K562 (cell line): Measurements from ENCODE around the gene ROR2. TPM values are rescaled to one million over a fixed set of nuclear protein-coding genes. Genes with fewer than 3 reads are reported as not detected.

ENCODE experiments used
- ATF1 ChIP-seq, 2 experiments: fragments of 450-650 bp in 1 of 2; IDR thresholded peaks; 2 replicates each; pipeline ENCODE4 v1.6.1; 2016; ENCODE audit warnings: missing compliant biosample characterization in 1 of 2, missing genetic modification characterization in 1 of 2
- BRCA1 ChIP-seq, 2 experiments: fragments of 450-650 bp in 1 of 2; sonication (generic) in 1 of 2; formaldehyde crosslinking in 1 of 2; IDR thresholded peaks; 2 replicates each; pipeline versions ENCODE4 v1.5.0 to v1.6.1; 2017 to 2020; ENCODE audit warnings: mild to moderate bottlenecking in 1 of 2, missing genetic modification reagents in 1 of 2
- CREM ChIP-seq: IDR thresholded peaks from 2 replicates; pipeline ENCODE4 v1.6.1; 2014; ENCODE audit warnings: antibody characterized with exemption, low read depth
- DACH1 ChIP-seq: fragments of 450-650 bp; IDR thresholded peaks from 2 replicates; pipeline ENCODE4 v1.6.1; 2018; ENCODE audit not compliant: partially characterized antibody
- FOS ChIP-seq: IDR thresholded peaks from 3 replicates; pipeline ENCODE4 v1.6.1; 2011; ENCODE audit not compliant: insufficient read length; ENCODE audit errors: extremely low read depth
- NCOA6 ChIP-seq: fragments of 450-650 bp; IDR thresholded peaks from 2 replicates; pipeline ENCODE4 v1.6.1; 2017; ENCODE audit warnings: mild to moderate bottlenecking
- NFIC ChIP-seq: fragments of 450-650 bp; IDR thresholded peaks from 2 replicates; pipeline ENCODE4 v1.6.1; 2017; ENCODE audit warnings: mild to moderate bottlenecking, inconsistent platforms
- RBM22 ChIP-seq: fragments of 200-400 bp; formaldehyde crosslinking; IDR thresholded peaks from 2 replicates; pipeline ENCODE4 v1.6.1; 2018; ENCODE audit warnings: low read length, low read depth; ENCODE audit not compliant: poor library complexity, severe bottlenecking
- TAF9B ChIP-seq: fragments of 450-650 bp; IDR thresholded peaks from 2 replicates; pipeline ENCODE4 v1.6.1; 2018; ENCODE audit warnings: mild to moderate bottlenecking; ENCODE audit not compliant: partially characterized antibody
- USF2 ChIP-seq: sonication (generic); formaldehyde crosslinking; IDR thresholded peaks from 2 replicates; pipeline ENCODE4 v1.5.0; 2020; ENCODE audit warnings: missing genetic modification reagents
- XRCC4 ChIP-seq: IDR thresholded peaks from one replicate; pipeline ENCODE4 v1.6.1; 2011; ENCODE audit not compliant: insufficient read depth, insufficient read length; ENCODE audit errors: extremely low read depth
- ZNF324 ChIP-seq: fragments of 250-450 bp; sonication (Bioruptor Pico); IDR thresholded peaks from 2 replicates; pipeline ENCODE4 v1.4.0; 2020; ENCODE audit warnings: mild to moderate bottlenecking
- ZNF354B ChIP-seq: fragments of 250-450 bp; sonication (Bioruptor Pico); IDR thresholded peaks from 2 replicates; pipeline ENCODE4 v1.4.0; 2020
- ZNF449 ChIP-seq: fragments of 250-450 bp; sonication (Bioruptor Pico); IDR thresholded peaks from 2 replicates; pipeline ENCODE4 v1.8.0; 2022; ENCODE audit warnings: moderate library complexity, mild to moderate bottlenecking, inconsistent platforms
- polyA plus RNA-seq, 8 experiments: library from polyadenylated mRNA; depleted of rRNA in 4 of 8; stranded (reverse) in 5 of 8; unstranded in 3 of 8; fragments of >200 nt; fragmentation: Nextera tagmentation in 2 of 8; fragmentation: Illumina TruSeq in 1 of 8; extraction: Ambion mirVana in 2 of 8; extraction: Trizol in 1 of 8; gene quantifications; 2 replicates each; pipeline versions ENCODE4 v1.2.1 to v1.2.3, GENCODE V29; 2011 to 2014; ENCODE audit warnings: inconsistent platforms in 1 of 8, missing spikeins in 1 of 8
- total RNA-seq, 7 experiments: library from RNA; depleted of rRNA in 6 of 7; stranded (reverse); fragments of >200 nt in 6 of 7; fragmentation: Illumina TruSeq in 2 of 7; extraction: Trizol in 2 of 7; gene quantifications; 2 replicates each; pipeline versions ENCODE4 v1.2.1 to v1.2.3, GENCODE V29; 2011 to 2021; ENCODE audit warnings: low replicate concordance in 1 of 7
- TF ChIP-seq, protein P1 (sequence below): fragments of 250-450 bp; sonication (Bioruptor Pico); IDR thresholded peaks from 2 replicates; pipeline ENCODE4 v1.5.0; 2021; ENCODE audit warnings: mild to moderate bottlenecking, moderate library complexity
- TF ChIP-seq, protein P2 (sequence below): sonication (generic); formaldehyde crosslinking; IDR thresholded peaks from 2 replicates; pipeline ENCODE4 v1.9.0; 2022; ENCODE audit warnings: mild to moderate bottlenecking, missing genetic modification reagents
- TF ChIP-seq, protein P3 (sequence below), 2 experiments: fragments of 450-650 bp in 1 of 2; sonication (generic) in 1 of 2; formaldehyde crosslinking in 1 of 2; IDR thresholded peaks in 1 of 2; conservative IDR thresholded peaks in 1 of 2; 2 replicates each; pipeline versions ENCODE4 v1.6.1 to v1.8.1; 2016 to 2023; ENCODE audit warnings: mild to moderate bottlenecking in 2 of 2, moderate library complexity in 2 of 2, inconsistent platforms in 1 of 2, missing genetic modification reagents in 1 of 2
- TF ChIP-seq, protein P4 (sequence below): fragments of 250-450 bp; sonication (Bioruptor Pico); IDR thresholded peaks from 2 replicates; pipeline ENCODE4 v1.5.0; 2021
- TF ChIP-seq, protein P5 (sequence below): sonication (generic); formaldehyde crosslinking; IDR thresholded peaks from 2 replicates; pipeline ENCODE4 v1.8.1; 2022; ENCODE audit warnings: missing genetic modification reagents

The ROR2 gene
- total and polyA plus RNA-seq, 9 of the 15 experiments (the other 6 are each of a cell fraction or from before 2014, with no cell fraction given) = 5.6 to 33.8 (median 15.3) TPM

DNA sequence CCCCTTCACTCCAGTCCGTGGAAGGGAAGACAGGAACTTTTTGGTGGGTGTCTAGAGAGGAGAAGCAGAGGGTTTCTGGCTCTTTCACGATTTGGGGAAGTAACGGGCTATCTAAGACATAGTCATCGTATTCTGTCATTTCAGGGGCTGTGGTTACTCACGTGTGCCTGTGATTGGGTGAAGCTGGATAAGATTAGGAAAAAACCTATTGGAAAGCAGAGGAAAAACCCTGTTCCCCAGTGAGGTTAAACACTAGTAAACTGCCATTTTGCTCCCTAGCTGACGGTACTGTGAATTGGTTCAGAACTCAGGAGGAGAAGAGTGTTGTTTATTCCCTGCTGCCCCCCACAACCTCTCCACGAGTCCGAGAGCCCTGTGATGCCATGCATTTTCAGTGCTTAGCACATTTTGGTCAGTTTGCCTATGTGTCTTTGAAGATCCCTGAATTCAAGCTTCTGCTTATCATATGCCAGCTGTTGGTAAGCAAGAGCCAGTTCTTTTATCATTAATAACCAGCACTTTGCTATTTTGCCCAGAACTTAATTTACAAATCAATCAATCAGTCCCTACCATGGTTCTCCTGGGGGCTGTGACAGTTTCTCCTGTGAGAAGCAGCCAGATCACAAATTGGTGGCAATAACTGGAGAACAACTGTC lies 45.1 kb upstream of the ROR2 start (continued):
- TF ChIP-seq, protein P1, sequence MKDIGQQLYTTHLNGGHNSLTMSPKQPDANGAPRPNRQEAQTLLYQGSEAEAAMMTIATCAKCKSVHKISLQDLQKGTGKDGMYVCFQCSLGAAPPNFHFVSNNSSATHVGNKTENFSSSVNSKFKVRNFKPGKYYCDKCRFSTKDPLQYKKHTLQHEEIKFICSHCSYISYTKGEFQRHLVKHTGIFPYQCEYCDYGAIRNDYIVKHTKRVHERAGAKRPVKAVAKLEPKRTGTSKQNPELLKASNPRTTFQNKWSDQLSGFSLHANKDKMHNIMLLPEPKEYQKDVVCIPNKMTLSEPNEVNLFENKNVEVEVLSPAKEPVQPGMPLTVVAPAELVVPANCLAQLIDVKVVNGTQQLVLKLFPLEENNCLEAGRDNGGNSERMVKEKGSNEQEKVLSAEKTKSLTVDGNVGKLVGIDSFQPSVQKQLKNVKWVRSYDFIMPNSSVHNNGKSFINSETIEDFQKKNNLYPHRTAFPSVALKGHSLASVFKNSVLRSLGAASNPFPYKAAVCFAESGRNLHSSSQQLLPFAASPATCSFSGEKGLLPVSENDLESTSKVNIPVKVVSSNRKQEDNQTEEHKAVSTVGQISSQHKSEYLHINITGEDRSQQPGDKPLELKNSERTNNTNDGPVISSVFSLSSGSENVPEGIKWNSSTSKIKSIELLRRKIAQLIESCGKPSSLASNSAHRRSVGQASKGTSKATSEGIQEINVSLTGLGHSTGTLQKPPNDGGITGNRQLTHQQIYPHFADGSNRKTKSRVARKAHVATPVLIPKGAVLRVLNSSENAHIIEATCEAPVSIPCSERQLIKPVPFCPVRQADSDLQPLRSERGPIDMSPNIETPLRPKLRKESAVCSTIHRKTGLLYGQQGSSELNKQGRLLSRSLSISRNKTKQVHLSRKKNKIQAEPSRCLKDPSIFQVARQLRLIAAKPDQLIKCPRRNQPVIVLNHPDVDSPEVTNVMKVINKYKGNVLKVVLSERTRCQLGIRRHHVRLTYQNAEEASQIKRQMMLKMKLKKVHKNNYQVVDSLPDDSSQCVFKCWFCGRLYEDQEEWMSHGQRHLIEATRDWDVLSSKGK = no peak
- TF ChIP-seq, protein P2, sequence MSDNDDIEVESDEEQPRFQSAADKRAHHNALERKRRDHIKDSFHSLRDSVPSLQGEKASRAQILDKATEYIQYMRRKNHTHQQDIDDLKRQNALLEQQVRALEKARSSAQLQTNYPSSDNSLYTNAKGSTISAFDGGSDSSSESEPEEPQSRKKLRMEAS (CRISPR knock-in tag) = no peak
- TF ChIP-seq DACH1 (no peak), ZNF354B (no peak), ATF1 (CRISPR knock-in tag; IDR thresholded peaks at IDR 0.05) (no peak), ATF1 (tag; IDR thresholded peaks at IDR 0.05) (no peak), ZNF324 (CRISPR knock-in tag) (no peak), USF2 (CRISPR knock-in tag) (no peak), FOS (no peak), ZNF449 (CRISPR knock-in tag) (no peak), BRCA1 (IDR thresholded peaks at IDR 0.05) (no peak), BRCA1 (CRISPR knock-in tag; IDR thresholded peaks at IDR 0.05) (no peak), NFIC (no peak), NCOA6 (no peak), TAF9B (no peak), XRCC4 (no peak), RBM22 (no peak), CREM (no peak)
- TF ChIP-seq, protein P3, sequence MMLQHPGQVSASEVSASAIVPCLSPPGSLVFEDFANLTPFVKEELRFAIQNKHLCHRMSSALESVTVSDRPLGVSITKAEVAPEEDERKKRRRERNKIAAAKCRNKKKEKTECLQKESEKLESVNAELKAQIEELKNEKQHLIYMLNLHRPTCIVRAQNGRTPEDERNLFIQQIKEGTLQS (IDR thresholded peaks at IDR 0.05) = no peak
- TF ChIP-seq, protein P3 (CRISPR knock-in tag; conservative IDR thresholded peaks at IDR 0.05) = no peak
- TF ChIP-seq, protein P4, sequence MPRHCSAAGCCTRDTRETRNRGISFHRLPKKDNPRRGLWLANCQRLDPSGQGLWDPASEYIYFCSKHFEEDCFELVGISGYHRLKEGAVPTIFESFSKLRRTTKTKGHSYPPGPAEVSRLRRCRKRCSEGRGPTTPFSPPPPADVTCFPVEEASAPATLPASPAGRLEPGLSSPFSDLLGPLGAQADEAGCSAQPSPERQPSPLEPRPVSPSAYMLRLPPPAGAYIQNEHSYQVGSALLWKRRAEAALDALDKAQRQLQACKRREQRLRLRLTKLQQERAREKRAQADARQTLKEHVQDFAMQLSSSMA = no peak
- TF ChIP-seq, protein P5, sequence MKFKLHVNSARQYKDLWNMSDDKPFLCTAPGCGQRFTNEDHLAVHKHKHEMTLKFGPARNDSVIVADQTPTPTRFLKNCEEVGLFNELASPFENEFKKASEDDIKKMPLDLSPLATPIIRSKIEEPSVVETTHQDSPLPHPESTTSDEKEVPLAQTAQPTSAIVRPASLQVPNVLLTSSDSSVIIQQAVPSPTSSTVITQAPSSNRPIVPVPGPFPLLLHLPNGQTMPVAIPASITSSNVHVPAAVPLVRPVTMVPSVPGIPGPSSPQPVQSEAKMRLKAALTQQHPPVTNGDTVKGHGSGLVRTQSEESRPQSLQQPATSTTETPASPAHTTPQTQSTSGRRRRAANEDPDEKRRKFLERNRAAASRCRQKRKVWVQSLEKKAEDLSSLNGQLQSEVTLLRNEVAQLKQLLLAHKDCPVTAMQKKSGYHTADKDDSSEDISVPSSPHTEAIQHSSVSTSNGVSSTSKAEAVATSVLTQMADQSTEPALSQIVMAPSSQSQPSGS (CRISPR knock-in tag) = no peak
